Stimulated activated CD4-positive, alpha-beta T cell treated with anti-CD3 and anti-CD28 coated beads, Interleukin-1b, Interleukin-23, amount 100 ng/mL, for 4 hours (primary cell): Measurements from ENCODE around the gene PRSS36.
"Not testable (repeated sequence)": the region's sequence is repeated elsewhere in the genome, so short reads cannot be mapped to it uniquely, and the experiment has no call there.

Source experiments
- DNase-seq, 2 donors: peaks; one replicate each; pipeline ENCODE4 v3.0.0-alpha.2; 2020; ENCODE audit warnings: low read depth in 2 of 2

The PRSS36 gene

DNA sequence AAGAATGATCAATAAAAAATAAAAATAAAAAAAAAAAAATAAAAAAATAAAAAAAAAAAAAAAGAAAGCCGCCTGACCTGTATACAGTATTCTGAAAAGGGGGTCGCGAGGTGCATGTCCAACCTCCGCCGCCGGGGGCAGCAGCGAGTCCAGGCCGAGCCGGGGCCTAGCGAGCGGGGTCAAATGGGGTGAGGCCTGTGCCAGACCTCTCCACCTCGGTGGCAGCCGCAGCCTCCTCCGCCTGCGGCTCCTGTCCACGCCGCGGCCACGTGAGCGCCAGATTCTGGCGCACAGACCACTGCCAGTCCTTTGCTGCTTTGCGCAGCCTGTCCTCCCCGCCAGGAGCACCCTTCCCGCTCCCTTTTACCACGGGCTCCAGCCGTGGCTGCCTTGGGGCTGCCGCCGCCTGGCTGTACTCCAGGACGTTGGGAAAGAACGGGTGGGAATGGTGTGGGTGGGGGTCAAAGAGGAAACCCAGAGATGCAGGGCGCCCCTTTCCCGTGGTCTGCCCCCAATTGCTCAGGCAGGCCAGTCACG lies 44.1 kb downstream of the PRSS36 start:
- peak; percentile 71 to 80 for DNase-seq

DNA sequence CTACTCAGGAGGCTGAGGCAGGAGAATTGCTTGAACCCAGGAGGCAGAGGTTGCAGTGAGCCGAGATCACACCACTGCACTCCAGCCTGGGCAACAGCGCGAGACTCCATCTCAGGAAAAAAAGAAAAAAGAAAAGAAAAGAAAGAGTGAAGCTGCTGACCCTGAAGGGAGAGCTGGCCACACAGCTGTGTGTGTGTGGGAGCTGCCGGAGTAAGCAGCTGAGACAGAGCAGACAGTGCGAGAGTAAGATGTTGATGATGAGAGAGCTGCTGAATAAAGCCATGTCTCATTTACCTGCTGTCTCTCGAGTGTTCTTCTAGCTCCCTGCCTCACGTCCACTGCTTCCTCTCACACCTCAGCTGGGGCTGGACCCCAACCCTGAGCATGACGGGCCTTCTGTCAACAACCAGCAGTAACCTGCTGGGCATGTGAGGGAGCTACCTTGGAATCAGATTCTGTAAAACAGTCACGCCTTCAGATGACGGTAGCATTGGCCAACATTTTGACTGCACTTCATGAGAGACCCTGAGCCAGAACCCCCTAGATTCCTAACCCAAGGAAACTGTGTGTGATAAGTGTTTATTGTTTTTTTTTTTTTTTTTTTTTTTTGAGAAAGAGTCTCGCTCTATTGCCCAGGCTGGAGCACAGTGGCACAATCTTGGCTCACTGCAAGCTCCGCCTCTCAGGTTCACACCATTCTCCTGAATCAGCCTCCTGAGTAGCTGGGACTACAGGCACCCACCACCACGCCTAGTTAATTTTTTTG lies 48.8 kb downstream of the PRSS36 start:
- not testable (repeated sequence) for DNase-seq

DNA sequence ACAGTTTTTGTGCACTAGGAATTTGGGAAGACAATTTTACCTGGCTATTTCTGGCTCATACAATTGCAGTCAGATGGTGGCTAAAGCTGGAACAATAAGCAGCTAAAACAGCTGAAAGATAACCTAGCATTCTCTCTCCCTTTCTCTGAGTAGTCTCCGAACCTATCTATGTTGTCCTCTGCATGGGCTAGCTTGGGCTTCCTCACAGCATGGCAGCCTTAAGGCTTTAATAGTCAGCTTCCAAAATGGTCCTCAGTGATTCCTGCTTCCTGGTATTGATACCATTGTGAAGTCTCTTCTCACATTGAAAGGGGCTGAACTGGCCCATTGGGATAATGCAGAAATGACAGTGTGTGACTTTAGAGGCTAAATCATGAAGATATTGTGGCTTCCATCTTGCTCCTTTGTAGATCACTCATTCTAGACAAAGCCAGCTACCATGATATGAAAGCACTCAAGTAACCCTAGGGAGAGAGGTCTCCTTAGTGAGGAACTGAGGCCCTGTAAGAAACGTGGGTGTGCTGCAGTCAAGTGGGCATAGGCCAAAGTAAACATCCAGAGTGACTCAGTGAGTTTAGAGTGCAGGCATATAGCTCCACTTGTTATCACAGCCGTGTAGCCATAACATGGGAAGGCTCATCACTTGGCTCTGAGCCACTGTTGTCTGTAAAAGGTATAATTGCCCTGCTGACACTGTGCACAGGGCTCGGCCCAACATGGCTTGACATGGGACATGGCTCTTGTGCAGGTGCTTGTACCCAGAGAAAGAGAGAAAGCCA lies 49.8 kb downstream of the PRSS36 start:
- no peak for DNase-seq

DNA sequence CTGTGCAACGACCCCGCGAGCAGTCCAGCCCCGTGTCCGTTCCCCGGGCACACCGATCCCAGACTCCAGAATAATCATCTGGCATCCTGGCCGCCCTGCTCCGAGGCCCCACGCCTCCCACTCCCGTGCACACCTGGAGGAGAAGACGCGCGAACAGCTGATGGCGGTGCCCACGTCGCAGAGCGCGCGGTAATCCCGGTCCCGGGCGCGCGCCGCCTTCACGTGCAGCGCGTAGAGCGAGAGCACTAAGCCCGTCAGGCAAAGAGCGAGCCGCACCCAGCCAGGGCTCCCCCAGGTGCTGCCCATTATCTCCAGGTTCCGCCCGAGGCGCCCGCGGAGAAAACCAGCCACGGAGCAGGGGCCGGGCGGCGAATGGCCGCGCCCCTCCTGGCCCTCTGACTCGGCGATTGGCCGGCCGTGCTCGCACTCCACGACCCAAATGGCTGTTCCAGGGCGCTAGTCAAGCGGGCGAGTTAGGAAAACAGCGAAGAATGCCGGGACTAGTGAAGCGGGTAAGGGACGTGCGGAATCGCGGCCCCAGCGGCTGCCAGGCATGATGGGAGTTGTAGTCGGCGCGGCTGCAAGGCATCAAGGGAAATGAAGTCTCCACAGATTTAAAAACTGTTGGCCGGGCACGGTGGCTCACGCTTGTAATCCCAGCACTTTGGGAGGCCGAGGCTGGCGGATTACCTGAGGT lies 55.3 kb downstream of the PRSS36 start, which contains the start of gene VKORC1:
Gene VKORC1, minus strand, starts transcription at position 374 of the 697 bp plus-strand sequence. Its CDS starts 68 bp downstream, at position 306.
- DNase-seq: peak; percentile 70 to 80

DNA sequence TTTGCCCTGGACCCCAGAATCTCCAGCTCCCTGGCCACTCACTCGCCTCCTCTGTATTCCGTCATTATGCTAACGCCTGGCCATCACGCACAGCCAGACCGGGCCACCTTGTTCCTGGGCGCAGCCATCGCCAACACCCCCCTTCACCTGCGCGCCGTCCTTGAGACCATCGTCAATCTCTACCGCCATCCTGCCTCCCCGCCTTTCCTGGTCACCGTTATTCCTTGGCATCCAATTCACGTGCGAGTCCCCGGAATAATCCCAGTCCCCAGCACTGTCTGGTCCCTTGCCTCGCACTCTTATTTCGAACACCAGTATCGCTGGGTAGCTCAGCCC lies 55.8 kb downstream of the PRSS36 start:
- no peak for DNase-seq

DNA sequence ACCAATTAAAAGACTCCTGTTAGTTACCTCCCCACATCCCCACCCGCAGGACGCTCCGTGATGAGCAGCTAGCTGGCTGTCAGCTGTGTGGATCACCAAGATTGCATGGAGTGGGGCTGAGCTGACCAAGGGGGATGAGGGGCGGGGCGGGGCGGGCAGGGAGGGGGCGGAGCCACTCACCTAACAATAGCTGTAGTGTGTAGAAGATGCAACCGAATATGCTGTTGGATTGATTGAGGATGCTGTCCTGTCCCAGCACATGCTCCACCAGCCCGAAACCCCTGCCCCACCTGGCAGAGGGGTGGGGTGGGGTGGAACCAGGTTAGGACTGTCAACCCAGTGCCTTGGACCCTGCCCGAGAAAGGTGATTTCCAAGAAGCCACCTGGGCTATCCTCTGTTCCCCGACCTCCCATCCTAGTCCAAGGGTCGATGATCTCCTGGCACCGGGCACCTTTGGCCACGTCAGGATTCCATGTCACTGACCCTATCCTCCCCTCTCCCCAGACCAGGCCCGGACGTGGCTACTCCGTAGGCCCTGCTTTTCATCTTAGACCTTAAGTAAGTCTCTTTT lies 56.6 kb downstream of the PRSS36 start:
- DNase-seq: no peak

DNA sequence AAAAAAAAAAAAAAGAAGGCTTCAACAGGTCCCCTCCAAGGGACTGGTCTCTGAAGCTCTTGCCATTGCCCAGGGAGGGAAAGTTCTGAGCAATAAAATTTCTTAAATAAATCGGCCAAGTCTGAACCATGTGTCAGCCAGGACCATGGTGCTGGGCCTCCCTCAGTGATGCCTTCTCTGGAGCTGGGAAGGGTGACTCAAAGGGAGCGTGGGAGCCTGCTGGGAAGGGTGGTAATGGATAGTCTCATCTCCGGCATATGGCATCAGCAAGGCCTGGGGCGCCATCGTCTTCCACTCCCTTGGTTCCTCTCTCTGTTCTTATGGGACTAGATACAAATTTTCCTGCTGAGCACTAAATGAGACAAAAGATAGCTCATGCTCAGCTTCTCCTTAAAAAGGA lies 57.5 kb downstream of the PRSS36 start:
- DNase-seq: no peak

DNA sequence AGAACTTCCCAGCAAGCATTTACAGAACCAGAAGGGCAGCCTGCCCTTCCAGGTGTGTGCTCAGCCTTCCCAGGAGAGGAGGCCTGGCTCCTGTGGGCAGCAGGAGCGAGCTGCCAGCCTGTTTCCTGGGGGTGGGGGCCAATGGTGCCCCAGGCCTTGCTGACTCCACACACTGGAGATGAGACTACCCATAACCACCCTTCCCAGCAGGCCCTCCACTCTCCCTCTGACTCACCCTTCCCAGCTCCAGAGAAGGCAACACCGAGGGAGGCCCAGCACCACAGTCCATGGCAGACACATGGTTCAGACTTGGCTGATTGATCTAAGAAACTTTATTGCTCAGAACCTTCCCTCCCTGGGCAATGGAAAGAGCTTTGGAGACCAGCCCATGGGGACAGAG lies 59.3 kb downstream of the PRSS36 start:
- DNase-seq: no peak

DNA sequence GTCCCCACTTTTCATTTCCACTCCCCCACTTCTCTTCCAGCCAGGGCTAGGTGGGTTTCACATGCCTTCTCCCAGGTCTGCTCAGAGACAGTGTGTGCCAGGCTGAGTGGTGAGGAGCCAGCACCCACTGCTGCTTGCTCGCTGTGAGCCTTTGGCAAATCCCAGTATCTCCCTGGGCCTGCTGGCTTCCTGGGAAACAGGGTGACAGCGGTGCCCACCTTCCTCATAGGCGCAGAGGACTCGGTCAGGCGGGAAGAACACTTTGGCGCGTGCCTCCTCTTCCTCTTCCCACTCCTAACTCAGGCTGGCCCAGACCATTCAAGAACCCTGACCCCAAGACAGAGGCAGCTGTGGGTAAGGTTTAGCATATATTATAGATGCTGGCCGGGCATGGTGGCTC lies 60.7 kb downstream of the PRSS36 start:
- DNase-seq: no peak
